ENCODE results near the gene MAPKBP1. TPM values are rescaled to one million over a fixed set of nuclear protein-coding genes. Genes with fewer than 3 reads are reported as not detected.

Gene MAPKBP1
- total RNA-seq, 1 donor from 2014 or later, result 14.4 TPM

DNA sequence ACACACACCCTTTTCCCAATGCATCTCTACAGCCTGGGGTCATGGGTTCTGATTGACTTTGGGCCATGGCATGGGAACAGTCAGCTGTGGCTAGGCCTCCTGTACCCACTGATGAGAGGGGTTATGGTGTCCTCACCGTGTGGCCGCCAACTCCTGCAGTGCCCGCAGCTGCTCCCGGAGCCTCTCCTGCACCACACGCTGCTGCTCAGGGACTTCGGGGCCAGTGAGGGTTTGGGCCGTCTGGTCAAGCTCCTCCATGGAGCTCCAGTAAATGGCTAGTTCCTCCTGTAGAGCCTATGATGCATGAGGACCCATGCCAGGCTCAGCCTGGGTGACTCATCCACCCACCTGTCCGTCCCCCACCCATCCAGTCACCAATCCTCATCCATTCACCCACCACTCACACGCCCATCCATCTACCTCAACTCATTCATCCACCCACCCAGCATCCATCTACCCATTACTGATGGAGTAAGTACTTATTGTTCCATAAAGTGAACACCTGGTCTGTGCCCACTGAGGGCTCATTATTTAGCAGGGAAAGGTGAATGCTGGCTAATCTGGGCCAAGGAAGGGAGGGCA is 98.0 kb downstream of the MAPKBP1 start:
- intact Hi-C loops (cut with DNase I), result no loop called here
- DNase-seq (ENCODE audit: missing footprints) (no peak), ATAC-seq (no peak)

DNA sequence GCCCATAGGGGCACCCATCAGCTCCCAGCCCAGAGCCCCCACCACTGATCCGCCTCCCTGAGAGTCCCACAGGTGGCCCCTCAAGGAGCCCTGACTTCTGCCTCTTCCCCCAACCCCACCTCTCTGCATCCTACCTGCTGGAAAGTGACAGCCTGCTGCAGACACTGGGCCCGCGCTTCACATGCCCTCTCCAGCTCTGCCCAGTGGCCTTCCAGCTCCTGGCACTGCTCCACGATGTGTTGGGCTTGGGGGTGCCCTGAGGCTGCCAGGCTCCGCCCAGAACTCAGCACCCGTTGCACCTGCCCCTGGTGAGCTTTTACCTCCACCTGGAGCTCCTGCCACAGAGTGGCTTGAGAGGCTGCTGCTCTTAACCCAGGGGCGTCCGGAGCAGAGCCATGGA is 99.4 kb downstream of the MAPKBP1 start:
- no peak for DNase-seq (ENCODE audit: missing footprints)
- intact Hi-C loops (cut with DNase I), result no loop called here
- ATAC-seq, result no peak

GRCh38 chr15:41874736-41875135 is 100.5 kb downstream of the MAPKBP1 start:
- DNase-seq (ENCODE audit: missing footprints) (no peak), ATAC-seq (no peak)
- intact Hi-C loops (cut with DNase I), result no loop called here

- DNase-seq (ENCODE audit: missing footprints) (no peak), ATAC-seq (no peak)
- intact Hi-C loops (cut with DNase I), result no loop called here
These were observed 101.7 kb downstream of the MAPKBP1 start for GRCh38 chr15:41876007-41876406.

DNA sequence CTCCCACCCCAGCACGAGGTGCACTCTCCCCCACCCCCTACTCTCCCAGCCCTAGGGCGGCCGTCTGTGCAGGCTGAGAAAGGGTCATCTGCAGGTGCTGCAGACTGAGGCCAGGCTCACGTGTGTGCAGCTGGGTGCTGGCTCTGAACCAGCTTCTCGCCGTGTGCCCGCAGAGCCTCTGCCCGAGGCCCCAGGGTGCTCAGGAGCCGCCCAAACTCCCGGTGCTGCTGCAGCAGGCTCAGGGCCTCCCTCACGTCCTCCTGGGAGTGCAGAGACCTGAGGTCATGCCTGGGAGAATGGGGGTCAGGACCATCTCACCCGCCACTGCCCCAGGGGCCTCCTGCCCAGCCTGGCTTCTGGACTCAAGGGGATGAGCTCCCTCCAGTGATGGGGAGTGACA is 102.4 kb downstream of the MAPKBP1 start:
- DNase-seq (ENCODE audit: missing footprints) (no peak), ATAC-seq (no peak)
- intact Hi-C loops (cut with DNase I), result no loop called here

Small RNA genes lying within 50 kb of the gene (microRNA-seq; reads per million reads assigned to microRNA genes)
- gene MIR4310, result not detected

Other genes starting within 250 kb of the MAPKBP1 start
- 26.7 TPM for gene RPAP1, start 230.2 kb upstream of the MAPKBP1 start, total RNA-seq
- 5.6 TPM for gene TYRO3, start 215.3 kb upstream of the MAPKBP1 start, total RNA-seq
- 30.2 TPM for gene MGA, start 114.1 kb upstream of the MAPKBP1 start, total RNA-seq
- 12.6 TPM for gene JMJD7, start 53.6 kb downstream of the MAPKBP1 start, total RNA-seq
- 5.8 TPM for gene PLA2G4B, start 64.4 kb downstream of the MAPKBP1 start, total RNA-seq
- gene SPTBN5, start 119.6 kb downstream of the MAPKBP1 start, total RNA-seq, result 3.5 TPM
- 55.5 TPM for gene EHD4, start 198.1 kb downstream of the MAPKBP1 start, total RNA-seq
- gene PLA2G4E, start 246.6 kb downstream of the MAPKBP1 start, total RNA-seq, result 0.05 TPM